GM18498 (cell line): ENCODE measurements around the gene NEDD4L.

Source experiments
- ATAC-seq: cut with Tn5 transposase; IDR thresholded peaks from one replicate; pipeline ENCODE4 v1.9.1; 2021; ENCODE audit warnings: mild to moderate bottlenecking, moderate library complexity; ENCODE audit not compliant: unreplicated experiment

NEDD4L gene

GRCh38 chr18:58204776-58205442 is 160.9 kb downstream of the NEDD4L start:
- no peak for ATAC-seq

DNA sequence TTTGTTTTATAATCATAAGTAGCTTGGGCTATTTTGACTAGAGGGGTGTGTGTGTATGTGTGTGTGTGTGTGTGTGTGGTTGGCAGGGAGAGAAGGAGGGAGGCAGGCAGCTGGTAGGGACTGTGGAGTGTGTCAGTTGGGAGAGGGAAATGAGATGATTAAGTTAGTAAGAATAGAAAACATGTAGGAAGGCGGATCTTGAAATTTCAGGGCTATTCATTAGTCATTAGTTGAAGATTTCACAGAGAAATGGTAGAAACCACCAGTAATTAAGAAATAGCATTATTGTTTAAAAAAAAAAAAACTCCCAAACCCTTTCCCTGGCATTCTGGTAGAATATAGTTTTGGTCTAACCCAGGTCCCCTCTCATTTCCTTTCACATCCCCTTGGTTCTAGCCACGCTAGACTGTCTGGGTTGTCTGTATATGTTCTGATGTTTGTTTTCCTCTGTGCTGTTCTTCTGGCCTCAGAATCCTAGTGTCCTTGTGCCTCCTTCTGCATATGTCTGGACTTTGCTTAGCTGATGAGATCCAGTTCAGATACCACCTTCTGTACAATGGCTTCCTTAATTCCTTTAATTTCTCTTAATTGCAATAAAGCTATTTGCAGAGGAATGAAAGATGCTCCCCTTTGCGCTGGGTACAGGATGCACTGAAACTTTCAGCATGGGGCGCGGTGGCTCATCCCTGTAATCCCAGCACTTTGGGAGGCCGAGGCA is 161.6 kb downstream of the NEDD4L start:
- no peak for ATAC-seq

- ATAC-seq = no peak
Measured at GRCh38 chr18:58207520-58208152, 163.6 kb downstream of the NEDD4L start.

GRCh38 chr18:58208207-58208932 is 164.3 kb downstream of the NEDD4L start:
- no peak for ATAC-seq

- ATAC-seq = no peak
Measured at GRCh38 chr18:58209326-58209725, 165.3 kb downstream of the NEDD4L start.

GRCh38 chr18:58211510-58211909 is 167.5 kb downstream of the NEDD4L start:
- no peak for ATAC-seq

- no peak for ATAC-seq
Measured at GRCh38 chr18:58212274-58212673, 168.2 kb downstream of the NEDD4L start.

GRCh38 chr18:58213440-58213839 is 169.4 kb downstream of the NEDD4L start:
- ATAC-seq = no peak

- no peak for ATAC-seq
Measured at GRCh38 chr18:58215011-58215410, 171.0 kb downstream of the NEDD4L start.

DNA sequence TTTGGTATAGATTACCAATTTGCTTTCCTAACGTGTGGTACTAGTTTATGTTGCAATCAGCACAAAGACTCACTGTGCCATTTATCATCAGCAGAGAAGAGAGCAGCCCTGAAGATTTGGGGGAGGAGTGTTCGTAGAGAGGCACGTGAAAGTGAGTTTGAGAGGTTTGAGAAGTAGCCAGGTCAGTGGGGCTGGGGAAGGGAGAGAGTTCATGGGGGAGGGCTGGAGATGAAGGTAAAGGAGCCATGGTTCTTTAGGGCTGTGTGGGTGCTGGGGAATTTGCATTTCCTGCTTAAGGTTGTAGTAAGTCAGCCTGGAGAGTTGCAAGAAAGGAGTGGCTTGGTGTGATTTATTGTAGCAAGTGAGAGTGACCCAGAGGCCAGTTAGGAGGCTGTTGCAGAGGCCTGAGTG is 172.1 kb downstream of the NEDD4L start:
- no peak for ATAC-seq

GRCh38 chr18:58217052-58217451 is 173.0 kb downstream of the NEDD4L start:
- no peak for ATAC-seq

- ATAC-seq = no peak
Measured at GRCh38 chr18:58218117-58218516, 174.1 kb downstream of the NEDD4L start.

DNA sequence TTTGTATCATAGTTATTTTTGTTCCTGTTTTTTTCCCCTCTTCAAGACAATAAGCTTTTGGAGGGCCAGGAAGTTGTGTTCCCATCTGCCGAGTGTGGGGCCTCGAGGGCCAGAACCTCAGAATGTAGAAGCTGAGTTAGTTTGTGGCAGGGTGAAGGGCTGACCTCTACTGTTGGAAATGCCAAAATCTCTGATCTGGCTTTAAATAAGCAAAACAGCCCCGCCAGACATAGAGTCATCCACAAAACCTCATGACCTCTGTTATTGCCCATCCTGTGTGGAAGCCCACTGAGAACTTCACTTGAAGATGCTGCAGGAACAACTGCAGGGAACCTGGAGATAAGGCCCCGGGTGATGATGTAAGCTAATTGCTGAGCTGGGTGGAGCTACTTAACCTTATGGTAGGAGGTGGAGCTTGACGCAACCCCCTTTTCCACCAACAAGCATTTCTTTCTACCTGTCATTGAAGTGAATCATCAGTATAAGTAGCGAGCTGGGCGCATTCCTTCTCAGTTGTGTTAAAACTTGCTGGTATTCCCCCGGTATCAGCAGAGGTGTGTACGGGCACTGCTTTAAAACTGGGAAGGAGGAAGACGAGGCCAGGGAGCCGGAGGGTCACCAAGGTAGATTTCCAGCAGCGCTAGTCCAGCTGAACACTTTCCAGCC is 177.2 kb downstream of the NEDD4L start:
- ATAC-seq = no peak

DNA sequence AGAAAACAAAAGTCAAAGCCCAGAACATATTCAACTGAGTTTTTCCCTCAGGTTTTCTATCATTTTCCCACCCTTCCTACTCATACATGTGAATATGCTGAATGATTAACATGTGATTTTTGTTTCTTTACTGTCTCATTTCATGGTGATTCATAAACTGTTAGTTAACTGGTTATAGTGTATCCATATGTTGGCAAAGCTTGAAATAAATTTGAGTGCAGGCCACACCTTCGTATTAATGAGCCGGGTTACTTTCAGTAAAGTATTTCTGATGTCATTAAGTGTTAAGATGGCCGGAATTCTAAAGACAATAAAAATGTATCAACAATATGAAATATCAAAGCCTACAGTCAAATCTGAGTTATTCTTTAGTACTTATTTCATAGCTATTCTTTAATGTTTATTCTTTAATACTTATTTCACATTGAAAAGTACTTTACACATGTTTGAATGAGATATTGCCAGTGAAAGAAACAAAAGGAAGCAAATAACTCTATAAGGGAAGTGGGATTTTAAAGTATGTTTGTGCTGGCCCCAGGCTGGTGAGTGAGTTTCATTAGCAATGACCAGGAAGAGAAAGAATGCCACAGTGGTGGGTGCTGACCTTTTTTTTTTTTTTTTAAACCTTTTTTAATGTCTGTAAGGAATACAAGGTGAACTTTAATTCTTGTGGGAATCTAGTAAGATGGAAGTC is 178.6 kb downstream of the NEDD4L start:
- ATAC-seq = no peak

- ATAC-seq = no peak
Measured at GRCh38 chr18:58223717-58224424, 179.8 kb downstream of the NEDD4L start.

GRCh38 chr18:58224425-58224750 is 180.4 kb downstream of the NEDD4L start:
- ATAC-seq = no peak

GRCh38 chr18:58225101-58225500 is 181.1 kb downstream of the NEDD4L start:
- ATAC-seq = peak; percentile 84

GRCh38 chr18:58226429-58226828 is 182.4 kb downstream of the NEDD4L start:
- no peak for ATAC-seq

DNA sequence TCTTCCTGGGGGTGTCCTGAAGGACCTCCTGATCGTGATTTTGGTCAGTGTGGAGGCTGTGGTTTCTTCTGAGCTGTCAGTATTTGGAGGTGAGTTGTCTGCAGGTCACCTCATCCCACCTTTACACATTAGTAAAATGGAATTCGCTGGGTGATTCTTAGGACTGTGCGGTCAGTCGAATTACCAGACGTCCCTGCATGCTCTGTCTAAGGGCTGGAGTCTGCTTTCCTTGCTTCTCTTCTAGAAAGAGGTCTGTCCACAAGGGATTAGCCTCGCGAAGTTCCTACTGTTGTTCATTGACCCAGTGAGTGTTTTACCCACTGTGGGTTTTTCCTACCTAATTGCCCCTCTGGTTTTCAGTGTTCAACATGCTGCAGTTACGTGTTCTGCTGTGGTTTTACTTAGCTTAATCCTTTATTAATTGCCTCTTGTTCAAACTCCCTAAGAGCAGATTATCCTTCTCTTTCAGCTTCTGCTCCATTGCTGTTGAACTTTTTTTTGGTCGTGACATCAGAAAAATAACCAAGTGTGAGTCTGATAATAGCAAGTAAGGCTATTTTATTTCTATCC is 183.4 kb downstream of the NEDD4L start:
- no peak for ATAC-seq

- ATAC-seq = no peak
Measured at GRCh38 chr18:58228176-58228575, 184.2 kb downstream of the NEDD4L start.
